OCI-LY1 (cell line): ENCODE measurements around the gene KDM7A.
"Not testable (repeated sequence)": the region's sequence is repeated elsewhere in the genome, so short reads cannot be mapped to it uniquely, and the experiment has no call there.

Experiments
- H2AFZ ChIP-seq: fragments of 200-600 bp; sonication (generic), shearing (Covaris generic); 2 replicates; pipeline ENCODE4 v1.6.0; 2014; ENCODE audit warnings: antibody characterized with exemption, mild to moderate bottlenecking, low read length
- H3F3A ChIP-seq: fragments of 200-600 bp; sonication (generic), shearing (Covaris generic); 2 replicates; pipeline ENCODE4 v1.6.0; 2014; ENCODE audit warnings: mild to moderate bottlenecking, antibody characterized with exemption, low read length, moderate library complexity; ENCODE audit not compliant: insufficient read depth
- H3K27ac ChIP-seq: fragments of 200-600 bp; sonication (generic); 2 replicates; pipeline ENCODE4 v1.5.1; 2014; ENCODE audit warnings: low read length, mixed run types, mild to moderate bottlenecking, low read depth; ENCODE audit not compliant: poor library complexity, severe bottlenecking
- H3K27me3 ChIP-seq: fragments of 200-600 bp; sonication (generic); 2 replicates; pipeline ENCODE4 v1.6.0; 2014; ENCODE audit warnings: antibody characterized with exemption, mild to moderate bottlenecking, low read length, moderate library complexity; ENCODE audit not compliant: insufficient read depth
- H3K36me3 ChIP-seq: fragments of 200-600 bp; sonication (generic); 2 replicates; pipeline ENCODE4 v1.6.1; 2014; ENCODE audit warnings: mild to moderate bottlenecking, antibody characterized with exemption, low read length, moderate library complexity, mixed read lengths; ENCODE audit not compliant: insufficient read depth
- H3K4me1 ChIP-seq: fragments of 200-600 bp; sonication (generic); 2 replicates; pipeline ENCODE4 v1.5.1; 2014; ENCODE audit warnings: mild to moderate bottlenecking, low read length, moderate library complexity; ENCODE audit not compliant: insufficient read depth, severe bottlenecking
- H3K4me2 ChIP-seq: fragments of 200-600 bp; sonication (generic), shearing (Covaris generic); 2 replicates; pipeline ENCODE4 v1.6.1; 2014; ENCODE audit warnings: low read length
- H3K4me3 ChIP-seq: fragments of 200-600 bp; sonication (generic); 2 replicates; pipeline ENCODE4 v1.5.1; 2014; ENCODE audit warnings: low read length, low read depth, mild to moderate bottlenecking, mixed read lengths; ENCODE audit not compliant: poor library complexity, severe bottlenecking
- H3K79me2 ChIP-seq: fragments of 200-600 bp; shearing (Covaris generic); 2 replicates; pipeline ENCODE4 v1.6.1; 2016; ENCODE audit warnings: mixed run types, low read length, mixed read lengths; ENCODE audit not compliant: insufficient read depth
- H3K9ac ChIP-seq: fragments of 200-600 bp; sonication (generic), shearing (Covaris generic); 2 replicates; pipeline ENCODE4 v1.6.1; 2014; ENCODE audit warnings: mild to moderate bottlenecking, low read length, mixed read lengths
- H3K9me2 ChIP-seq: fragments of 200-600 bp; sonication (generic), shearing (Covaris generic); 2 replicates; pipeline ENCODE4 v1.6.1; 2014; ENCODE audit warnings: low read depth, mild to moderate bottlenecking, low read length, mixed read lengths
- H3K9me3 ChIP-seq: fragments of 200-600 bp; shearing (Covaris generic); 2 replicates; pipeline ENCODE4 v1.6.1; 2014; ENCODE audit warnings: low read length, mixed read lengths
- H4K20me1 ChIP-seq: fragments of 200-600 bp; sonication (generic), shearing (Covaris generic); 2 replicates; pipeline ENCODE4 v1.6.0; 2016; ENCODE audit warnings: mild to moderate bottlenecking, low read length; ENCODE audit not compliant: insufficient read depth
- CTCF ChIP-seq: fragments of 200-600 bp; sonication (generic), shearing (Covaris generic); IDR thresholded peaks from 2 replicates; pipeline ENCODE4 v1.5.1; 2017; ENCODE audit warnings: mild to moderate bottlenecking, antibody characterized with exemption, low read length, moderate library complexity, mixed read lengths
- EZH2 ChIP-seq: fragments of 200-600 bp; sonication (generic), shearing (Covaris generic); IDR thresholded peaks from 2 replicates; pipeline ENCODE4 v1.8.0; 2017; ENCODE audit warnings: borderline replicate concordance, mixed run types, mild to moderate bottlenecking, antibody characterized with exemption, low read length, moderate library complexity, mixed read lengths

Gene KDM7A

GRCh38 chr7:140203556-140203955 lies 26.8 kb upstream of the KDM7A start:
- Histone ChIP-seq H3K79me2 (no peaks in the 10 kb centered on the region), H3K4me2 (no peak overlapping the region), H3K4me1 (no peaks in the 10 kb centered on the region), H3F3A (no peaks in the 10 kb centered on the region), H3K9me2 (no peaks in the 10 kb centered on the region), H3K27ac (no peak overlapping the region), H3K4me3 (no peak overlapping the region), H3K27me3 (peaks cover 13% of the 10 kb centered on the region), H3K36me3 (no peaks in the 10 kb centered on the region; the same call in 1 of the 2 replicates), H3K9me3 (peaks cover 7% of the 10 kb centered on the region), H4K20me1 (no peaks in the 10 kb centered on the region), H2AFZ (no peak overlapping the region), H3K9ac (no peak overlapping the region)
- no peak for TF ChIP-seq EZH2
- TF ChIP-seq CTCF = no peak

- H3K4me3 ChIP-seq, H3F3A ChIP-seq, H3K9me3 ChIP-seq, H3K9me2 ChIP-seq, H3K9ac ChIP-seq, H2AFZ ChIP-seq, H3K36me3 ChIP-seq, H4K20me1 ChIP-seq, H3K4me2 ChIP-seq, H3K79me2 ChIP-seq, H3K4me1 ChIP-seq, H3K27ac ChIP-seq: not testable (repeated sequence)
- H3K27me3 ChIP-seq = peaks cover 13% of the 10 kb centered on the region
Observed at GRCh38 chr7:140202942-140203341, 26.2 kb upstream of the KDM7A start.

- Histone ChIP-seq H3F3A (no peaks in the 10 kb centered on the region), H3K27ac (no peak overlapping the region), H3K4me1 (no peaks in the 10 kb centered on the region), H4K20me1 (no peaks in the 10 kb centered on the region), H3K9me2 (no peaks in the 10 kb centered on the region), H3K4me3 (no peak overlapping the region), H3K9me3 (peaks cover 7% of the 10 kb centered on the region), H3K9ac (no peak overlapping the region), H2AFZ (no peak overlapping the region), H3K79me2 (no peaks in the 10 kb centered on the region), H3K4me2 (no peak overlapping the region), H3K36me3 (no peaks in the 10 kb centered on the region; the same call in 1 of the 2 replicates), H3K27me3 (peaks cover 4% of the 10 kb centered on the region; the same call in 1 of the 2 replicates)
- no peak for TF ChIP-seq EZH2
- no peak for TF ChIP-seq CTCF
Observed at GRCh38 chr7:140201393-140201792, 24.6 kb upstream of the KDM7A start.

GRCh38 chr7:140200061-140200989 lies 23.5 kb upstream of the KDM7A start:
- no peak overlapping the region for H3K4me3 ChIP-seq
- H2AFZ ChIP-seq = no peak overlapping the region
- no peaks in the 10 kb centered on the region for H3F3A ChIP-seq
- no peaks in the 10 kb centered on the region for H3K9me2 ChIP-seq
- no peak overlapping the region for H3K9ac ChIP-seq
- no peaks in the 10 kb centered on the region; the same call in 1 of the 2 replicates for H3K36me3 ChIP-seq
- H3K4me2 ChIP-seq = no peak overlapping the region
- H4K20me1 ChIP-seq = no peaks in the 10 kb centered on the region
- peaks cover 7% of the 10 kb centered on the region for H3K9me3 ChIP-seq
- H3K27me3 ChIP-seq = peaks cover 10% of the 10 kb centered on the region; the same call in 1 of the 2 replicates
- H3K4me1 ChIP-seq = no peaks in the 10 kb centered on the region
- H3K27ac ChIP-seq = no peak overlapping the region
- no peaks in the 10 kb centered on the region for H3K79me2 ChIP-seq
- no peak for TF ChIP-seq CTCF
- TF ChIP-seq EZH2 = no peak
